GM21528 (cell line): ENCODE results near the gene LRRC15.
A peak's percentile ranks its signal among the peaks of the same experiment; 100 is the strongest.

Source experiments
- ATAC-seq: cut with Tn5 transposase; IDR thresholded peaks from one replicate; pipeline ENCODE4 v1.9.1; 2021; ENCODE audit warnings: mild to moderate bottlenecking, moderate library complexity; ENCODE audit not compliant: unreplicated experiment, low FRiP score

Gene LRRC15

DNA sequence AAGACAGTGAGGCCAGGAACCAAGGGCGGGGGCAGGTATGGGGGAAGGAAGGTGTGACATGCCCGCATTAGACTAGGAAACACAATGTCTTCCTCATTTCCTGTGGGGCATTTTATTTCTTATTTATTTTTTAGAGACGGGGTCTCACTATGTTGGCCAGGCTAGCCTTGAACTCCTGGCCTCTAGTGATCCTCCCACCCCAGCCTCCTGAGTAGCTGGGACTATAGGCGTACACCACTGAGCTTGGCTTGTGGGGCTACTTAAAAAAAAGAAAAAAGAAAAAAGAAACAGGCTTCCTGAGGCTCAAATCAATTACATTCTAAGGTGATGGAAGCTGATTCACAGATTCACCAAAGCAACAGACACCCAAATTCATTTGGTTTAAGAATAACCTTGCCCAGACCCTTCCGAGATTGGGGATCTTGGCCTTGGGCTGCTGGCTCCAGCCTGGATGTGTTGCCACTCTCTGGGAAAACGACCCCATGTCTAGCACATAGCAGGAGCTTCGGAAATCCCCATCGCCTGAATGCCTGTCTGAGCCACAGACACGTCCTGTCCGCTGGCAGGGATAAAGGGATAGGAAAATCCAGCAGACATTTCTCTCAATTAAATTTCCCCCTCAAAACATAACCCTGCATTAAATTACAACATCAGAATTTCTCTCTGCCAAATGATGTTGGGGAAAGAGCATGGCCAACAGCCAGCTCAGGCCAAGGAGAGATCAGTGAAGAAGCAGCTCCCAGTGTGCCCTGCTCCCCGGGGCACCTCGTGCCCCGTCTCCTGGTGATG lies 31.4 kb downstream of the LRRC15 start:
- no peak for ATAC-seq

DNA sequence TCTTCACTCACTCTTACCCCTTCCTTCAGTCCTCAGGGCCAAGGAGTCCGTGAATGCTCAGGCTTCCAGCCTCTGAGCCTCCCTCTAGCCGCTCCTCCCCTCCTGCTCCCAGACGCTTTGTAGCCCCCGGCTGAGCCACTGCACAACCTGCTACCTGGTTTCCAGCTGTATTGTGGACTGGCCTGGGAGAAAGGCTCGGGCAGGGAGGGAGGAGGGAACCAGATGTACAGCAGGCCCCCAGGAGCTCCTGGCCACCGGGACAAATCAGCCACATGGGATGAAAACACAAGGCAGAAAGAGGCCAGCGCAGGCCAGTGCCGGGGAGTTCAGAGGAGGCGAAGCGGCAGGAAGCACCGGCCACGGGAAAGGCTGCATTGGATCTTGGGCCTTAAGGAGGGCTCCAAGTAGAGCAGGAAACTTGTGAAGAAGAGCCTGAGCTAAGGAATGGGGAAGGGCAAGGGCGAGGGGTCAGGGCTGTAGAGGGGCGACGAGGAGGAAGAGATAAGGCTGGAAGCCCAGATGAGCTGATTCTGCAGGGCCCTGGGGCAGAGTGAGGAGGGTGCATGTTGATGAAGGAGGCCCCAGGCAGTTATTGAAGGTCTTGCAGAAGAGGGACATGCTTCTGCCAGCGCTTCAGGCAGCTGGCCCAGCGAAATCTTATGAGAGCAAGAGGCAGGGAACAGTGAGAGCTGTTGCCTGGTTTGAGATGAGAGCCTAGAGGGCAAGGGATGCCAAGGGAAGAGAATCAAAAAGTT lies 32.8 kb downstream of the LRRC15 start:
- no peak for ATAC-seq

DNA sequence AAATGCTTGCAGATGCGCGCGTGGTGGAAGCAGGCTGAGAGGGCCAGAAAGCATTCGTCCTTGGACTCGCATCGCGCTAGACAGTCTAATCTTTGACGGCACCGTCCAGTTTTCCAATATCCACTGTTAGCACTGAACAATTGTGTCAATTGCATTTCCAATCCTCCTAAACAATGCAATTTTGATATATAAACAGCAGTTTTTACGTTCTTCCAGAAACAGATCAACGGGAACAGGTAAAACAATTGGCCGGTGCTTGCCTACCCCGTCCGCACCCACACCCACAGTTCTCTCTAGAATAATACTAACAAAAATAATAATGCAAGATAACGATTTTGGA lies 35.6 kb downstream of the LRRC15 start:
- ATAC-seq, result no peak

DNA sequence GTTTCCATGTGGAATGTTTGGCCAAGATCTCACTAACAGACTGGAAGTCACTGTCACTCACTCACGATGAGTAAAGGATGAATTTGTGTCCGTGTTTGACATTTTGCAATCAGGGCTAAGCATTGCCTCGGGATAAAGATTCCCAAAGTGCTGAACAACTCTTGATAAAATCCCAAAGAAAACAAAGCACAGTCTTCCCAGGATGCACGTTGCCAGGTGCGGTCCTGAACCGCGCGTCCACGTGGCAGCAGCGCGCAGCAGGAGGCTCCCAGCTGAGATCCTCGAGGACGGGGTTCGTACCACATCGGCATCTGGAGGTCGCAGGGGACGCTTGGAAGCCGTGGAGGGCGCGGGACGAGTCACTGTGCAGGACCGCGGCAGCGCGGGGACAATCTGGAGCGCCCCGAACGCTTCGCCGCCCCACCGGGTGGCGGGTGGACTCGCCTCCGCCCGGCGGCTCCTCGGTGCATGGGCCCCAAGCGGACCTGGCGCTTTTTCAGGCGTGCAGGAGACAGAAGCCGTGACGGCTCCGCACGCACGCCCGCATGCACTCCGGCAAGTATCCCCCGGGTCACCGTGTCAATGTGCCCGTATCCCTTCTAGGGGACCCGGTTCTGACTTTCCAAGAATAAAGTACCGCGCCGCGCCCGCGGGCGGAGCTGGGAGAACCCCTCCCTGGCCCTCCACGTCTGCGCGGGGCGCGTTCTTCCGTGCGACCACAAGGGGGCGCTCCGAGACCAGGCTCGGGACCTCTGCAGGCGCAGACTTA lies 36.1 kb downstream of the LRRC15 start:
- peak; percentile 84 for ATAC-seq

DNA sequence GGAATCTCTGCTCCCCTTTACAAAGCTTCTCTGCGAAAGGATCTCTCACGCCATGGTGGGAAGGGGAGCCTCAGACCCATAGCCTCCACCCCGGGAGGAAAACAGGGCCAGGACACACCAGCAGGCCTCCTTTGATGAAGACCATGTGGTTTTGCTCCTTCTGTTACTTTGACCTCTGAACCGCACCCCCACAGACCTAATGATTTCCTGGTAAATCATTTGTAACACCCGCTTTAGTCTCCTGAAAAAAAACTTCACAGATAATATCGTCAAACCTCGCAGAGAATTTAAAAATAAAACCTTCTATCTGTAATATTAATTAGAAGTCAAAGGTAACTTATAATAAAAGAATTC lies 36.7 kb downstream of the LRRC15 start:
- ATAC-seq, result no peak

DNA sequence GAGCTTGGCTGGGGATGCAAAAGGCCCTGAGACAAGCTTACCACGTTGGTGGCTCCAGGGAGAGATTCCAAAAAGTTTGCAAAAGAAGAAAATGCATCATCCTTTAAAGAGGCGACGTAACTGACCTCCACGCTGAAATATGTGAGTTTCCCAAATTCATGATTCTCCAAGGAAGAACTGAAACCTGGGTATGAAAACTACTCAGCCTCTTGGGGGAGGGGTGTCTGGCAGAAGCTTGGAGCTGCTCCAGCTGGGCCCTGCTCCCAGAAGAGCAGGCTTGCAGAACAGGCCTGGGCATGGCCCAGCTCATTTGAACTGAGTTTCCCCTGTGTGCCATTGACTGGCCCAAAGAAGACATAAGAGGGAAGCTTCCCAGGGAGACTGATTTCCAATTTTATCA lies 39.0 kb downstream of the LRRC15 start:
- no peak for ATAC-seq

DNA sequence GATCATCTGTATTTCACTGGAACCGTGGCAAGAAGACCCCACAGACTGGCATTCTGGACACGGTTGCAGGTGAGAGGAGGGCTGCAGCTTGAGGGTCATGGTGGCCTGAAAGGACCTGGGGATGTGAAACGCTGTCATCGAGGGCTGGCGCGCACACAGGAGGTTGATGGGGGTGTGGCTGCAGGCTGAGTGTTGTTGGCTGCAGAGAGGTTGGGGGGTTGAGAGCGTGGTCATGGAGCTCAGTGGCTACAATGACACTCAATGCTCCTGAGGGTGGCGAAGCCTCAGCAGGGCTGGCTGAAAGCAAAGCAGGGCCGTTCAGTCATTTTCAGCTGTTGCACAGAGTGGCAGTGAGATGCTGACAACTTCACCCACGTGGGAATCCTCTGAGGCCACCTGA lies 39.4 kb downstream of the LRRC15 start:
- ATAC-seq, result no peak

DNA sequence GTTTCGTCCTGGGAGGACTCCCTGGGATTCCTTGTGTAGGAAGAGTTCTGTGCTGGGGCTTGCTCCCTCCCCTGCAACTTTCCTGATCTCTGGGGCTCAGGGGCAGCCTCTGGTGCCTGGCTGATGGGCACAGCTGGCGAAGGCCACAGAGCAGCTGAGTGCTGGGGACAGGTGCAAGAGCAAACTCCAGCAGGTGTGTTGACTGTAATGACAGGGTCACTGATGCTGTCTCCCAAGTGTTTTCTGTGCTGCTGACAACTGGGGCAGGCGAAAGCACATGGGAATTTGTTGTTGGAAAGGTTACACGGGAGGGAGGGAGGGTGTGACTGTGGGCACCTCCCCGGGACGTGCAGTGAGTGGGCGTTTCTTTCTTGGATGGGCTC lies 40.0 kb downstream of the LRRC15 start:
- no peak for ATAC-seq

DNA sequence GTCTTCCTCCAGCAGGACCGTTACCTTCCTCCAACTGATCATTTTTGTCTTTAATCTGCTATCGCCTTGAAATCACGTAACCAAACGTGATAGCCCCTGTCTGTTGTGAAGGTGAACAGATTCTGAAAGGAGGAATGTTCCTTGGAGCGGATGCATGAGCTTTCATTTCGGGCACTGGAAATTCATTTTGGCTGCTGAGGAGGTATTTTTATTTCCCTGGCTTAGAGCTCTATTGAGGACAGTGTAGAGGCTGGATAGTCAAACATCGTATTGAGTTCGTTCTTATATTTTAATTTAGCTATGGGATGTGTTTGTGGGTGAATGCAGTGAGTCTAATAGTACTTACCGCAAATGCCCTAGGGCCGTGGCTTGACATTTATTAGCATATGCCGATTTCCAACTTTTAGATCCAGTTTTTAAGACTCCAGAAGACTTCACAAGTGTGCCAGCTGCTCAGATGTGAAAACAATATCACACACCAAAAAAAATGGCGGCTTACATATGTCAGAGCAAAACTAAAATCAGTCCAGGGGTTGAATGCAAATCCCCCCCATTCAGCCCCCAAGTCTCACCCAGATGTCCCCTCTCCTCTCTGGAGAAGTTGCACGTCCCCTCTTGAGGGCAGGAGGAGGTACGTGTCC lies 40.5 kb downstream of the LRRC15 start:
- ATAC-seq, result no peak

DNA sequence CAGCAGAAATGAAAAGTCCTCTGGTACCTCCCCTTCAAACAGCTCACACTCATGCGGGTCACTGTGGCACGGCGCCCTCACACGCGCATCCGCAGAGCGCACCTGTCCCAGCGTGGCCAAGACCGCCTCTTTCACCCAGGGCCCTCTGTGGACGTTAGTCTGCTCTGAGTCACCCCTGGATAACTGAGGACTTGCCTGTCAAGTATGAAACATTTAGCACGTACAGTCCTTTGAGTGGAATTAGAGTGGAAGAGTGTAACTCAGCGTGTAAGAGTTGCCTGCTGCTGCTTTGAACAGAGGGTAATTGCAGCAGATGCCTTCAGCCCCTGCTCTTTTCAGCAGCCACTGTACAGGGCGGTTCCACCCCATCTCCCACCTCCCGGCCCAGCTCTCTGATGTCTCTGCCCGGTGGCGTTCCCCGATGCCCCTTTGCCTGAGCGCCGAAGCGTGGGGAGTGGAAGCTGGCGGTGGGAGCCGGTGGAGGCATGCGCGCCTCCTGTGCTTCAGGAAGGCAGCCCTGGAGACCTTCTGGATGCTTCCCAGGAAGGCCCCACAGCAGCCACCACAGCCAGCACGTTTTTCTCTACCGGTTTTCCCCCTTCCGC lies 41.4 kb downstream of the LRRC15 start:
- no peak for ATAC-seq

DNA sequence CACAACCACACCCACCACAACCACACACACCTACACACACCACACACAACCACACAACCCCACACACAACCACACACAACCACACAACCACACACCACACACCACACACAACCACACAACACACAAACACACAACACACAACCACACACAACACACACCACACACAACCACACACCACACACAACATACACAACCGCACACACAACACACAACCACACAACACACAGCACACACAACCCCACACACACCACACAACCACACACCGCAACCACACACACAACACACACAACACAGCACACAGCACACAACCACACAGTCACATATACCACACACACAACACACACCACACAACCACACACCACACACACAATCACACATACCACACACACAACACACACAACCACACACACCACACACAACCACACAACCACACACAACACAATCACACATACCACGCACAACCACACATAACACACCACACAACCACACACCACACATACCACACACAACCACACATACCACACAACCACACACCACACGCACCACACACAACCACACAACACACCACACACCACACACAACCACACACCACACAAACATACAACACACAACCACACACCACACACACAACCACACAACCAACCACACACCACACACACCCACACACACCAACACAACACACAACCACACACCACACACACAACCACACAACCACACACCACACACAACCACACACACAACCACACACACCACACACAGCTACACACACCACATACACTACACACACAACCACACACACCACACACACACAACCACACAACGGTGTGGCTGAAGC lies 42.1 kb downstream of the LRRC15 start:
- ATAC-seq, result no peak

DNA sequence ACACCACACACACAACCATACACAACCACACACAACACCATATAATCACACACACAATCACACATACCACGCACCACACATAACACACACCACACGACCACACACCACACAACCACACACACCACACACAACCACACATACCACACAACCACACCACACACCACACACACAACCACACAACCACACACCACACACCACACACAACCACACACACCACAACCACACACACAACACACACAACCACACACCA lies 42.6 kb downstream of the LRRC15 start:
- ATAC-seq, result no peak

DNA sequence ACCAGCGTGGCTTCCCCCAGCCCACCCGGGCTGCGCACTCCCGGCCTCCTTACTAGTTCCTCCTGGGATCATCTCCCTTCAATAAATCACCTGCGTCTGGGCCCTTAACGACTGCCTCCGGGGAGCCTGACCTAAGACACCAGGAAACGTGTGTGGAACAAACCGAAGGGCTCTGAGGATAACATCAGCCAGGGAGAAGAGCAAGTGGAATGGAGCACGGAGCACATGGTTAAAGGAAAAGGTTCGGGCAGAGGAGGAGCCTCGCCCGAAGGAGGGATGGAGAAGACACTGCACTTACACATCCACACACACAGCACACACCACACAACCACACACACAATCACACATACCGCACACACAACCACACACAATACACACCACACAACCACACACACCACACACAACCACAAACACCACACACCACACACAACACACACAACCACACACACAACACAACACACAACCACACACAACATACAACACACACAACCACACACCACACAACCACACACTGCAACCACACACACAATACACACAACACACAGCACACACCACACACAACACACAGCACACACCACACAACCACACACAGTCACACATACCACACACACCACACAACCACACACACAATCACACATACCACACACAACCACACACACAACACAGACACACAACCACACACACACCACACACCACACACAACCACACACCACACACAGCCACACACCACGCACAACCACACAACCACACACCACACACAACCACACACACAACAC lies 43.2 kb downstream of the LRRC15 start:
- no peak for ATAC-seq

DNA sequence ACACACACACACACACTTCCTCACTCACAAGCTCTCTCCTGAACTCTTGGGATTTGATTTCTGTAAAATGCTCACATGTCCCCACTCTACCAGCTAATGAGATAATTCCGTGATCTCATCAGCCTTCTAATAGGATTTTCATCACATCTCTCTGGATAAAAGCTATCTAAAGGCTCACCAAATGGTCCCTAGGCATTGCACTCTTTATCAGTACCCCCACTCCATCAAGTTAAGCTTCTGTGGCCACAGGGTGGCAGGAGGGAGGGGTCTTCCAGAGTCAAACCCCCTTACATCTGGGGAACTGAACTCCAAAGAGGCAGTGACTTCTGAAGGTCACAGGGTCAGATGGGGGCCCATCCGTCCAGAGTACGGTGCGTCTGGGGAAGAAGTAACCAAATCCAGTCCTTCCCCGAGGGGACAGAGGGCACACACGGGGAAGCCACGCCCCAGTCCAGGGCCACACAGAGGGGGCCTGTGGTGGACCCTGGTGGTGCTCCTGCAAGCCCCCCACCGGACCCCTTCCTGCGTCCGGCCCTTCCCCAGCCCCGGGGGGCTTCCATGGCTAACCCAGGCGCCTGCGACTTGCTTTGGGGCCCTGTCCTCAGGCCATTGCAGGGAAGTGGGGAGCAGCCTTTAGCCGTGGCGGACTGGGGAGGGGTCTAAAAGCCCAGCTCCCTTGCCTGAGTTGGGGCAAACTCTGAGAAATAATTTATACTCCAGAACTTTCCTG lies 44.0 kb downstream of the LRRC15 start:
- ATAC-seq, result no peak

DNA sequence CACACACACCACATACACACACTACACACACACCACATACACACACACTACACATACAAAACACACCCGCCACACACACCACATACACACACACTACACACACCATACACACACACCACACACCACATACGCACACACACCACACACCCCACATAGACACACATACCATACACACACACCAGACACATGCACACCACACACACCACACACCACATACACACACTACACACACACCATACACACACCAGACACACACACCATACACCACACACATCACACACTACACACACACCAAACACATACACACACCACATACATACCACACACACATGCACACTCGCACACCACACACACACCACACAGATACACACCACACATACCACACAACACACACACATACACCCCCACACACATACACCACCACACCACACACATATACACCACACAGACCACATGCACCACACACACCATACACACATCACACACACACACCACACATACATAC lies 44.7 kb downstream of the LRRC15 start:
- ATAC-seq, result no peak

DNA sequence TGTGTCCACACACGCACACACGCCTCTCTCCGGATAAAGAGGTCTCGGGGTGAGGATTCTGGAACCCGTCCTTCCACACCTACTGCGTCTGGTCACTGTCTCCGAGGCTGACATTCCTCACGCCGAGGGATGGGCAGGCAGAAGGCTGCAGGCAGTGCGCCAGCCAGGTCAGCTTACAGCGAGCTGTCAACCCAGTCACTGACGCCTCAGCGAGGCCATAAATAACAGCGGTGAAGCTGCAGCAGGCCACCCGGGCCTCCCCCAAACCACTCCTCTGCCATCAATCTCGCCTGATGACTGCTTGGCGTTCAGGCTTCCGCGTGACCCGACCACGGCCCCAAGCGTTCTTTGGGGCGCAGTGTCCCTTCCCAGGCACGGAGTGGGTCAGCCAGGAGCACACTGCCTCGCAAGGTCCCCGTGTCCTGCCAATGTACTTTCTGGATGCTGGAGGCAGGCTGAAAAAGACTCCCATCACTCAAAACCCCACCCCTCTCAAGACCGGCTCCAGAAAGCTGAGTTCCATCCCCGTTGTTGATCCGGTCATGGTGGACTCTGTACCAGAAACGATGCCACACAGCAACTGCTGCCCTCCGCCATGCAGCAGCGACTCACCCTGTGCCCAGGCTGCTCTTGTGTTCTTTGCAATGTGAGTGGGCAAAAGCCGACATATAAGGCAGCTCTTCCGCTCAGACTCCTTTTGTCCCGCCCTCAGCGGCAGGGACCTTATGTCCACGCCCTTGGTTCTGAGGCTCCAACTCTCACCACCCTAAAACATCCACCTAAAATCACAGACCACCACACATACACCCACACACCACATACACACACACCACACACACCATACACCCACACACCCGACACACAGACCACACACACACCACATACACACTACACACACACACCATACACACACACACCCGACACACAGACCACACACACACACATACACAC lies 45.5 kb downstream of the LRRC15 start:
- ATAC-seq, result no peak

DNA sequence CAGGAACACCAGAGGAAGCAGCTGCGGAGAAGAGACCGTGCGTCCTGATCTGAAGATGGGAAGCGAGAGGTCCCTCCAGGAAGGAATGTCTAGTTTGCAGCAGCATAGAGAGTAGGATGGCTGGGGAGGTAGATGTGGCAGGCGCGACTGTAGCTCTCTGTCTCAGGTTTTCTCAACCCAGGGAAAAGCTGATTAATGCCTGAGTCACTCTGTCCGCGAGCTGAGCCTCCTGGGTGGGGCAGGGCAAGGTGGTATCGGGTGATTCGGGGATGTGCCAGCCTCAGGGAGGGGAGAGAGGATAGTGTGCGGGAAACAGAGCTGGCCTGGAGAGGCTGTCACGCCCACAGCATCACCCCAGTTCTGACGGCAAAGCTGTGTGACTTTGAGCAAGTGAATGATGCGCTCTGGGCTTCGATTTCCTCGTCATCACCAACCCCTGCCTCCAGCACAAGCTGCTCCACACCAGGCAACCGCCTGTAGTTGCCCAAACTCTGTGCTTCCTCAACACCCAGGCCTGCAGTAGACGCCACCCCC lies 46.8 kb downstream of the LRRC15 start:
- no peak for ATAC-seq
